ENCODE measurements around the gene CTPS1. TPM values are rescaled to one million over a fixed set of nuclear protein-coding genes. Genes with fewer than 3 reads are reported as not detected.

Gene CTPS1
- total RNA-seq, 1 experiment from 2014 or later = 166 TPM

GRCh38 chr1:40956407-40956806 lies 23.1 kb upstream of the CTPS1 start:
- no peak overlapping the region for H3K27ac ChIP-seq (ENCODE audit: low read length)
- in situ Hi-C loops (cut with HindIII; ENCODE audit: low pct_unique_long_range_greater_than_20kb, low sequenced_read_pairs) (no loop called here), intact Hi-C loops (cut with micrococcal nuclease; ENCODE audit: unreplicated experiment) (no loop called here)
- ChIA-PET POLR2A (no interaction called here), CTCF (no interaction called here)
- H3K36me3 ChIP-seq (ENCODE audit: control insufficient read depth, insufficient read depth, low read length) = no peaks in the 10 kb centered on the region
- H3K9me3 ChIP-seq (ENCODE audit: control insufficient read depth, insufficient read depth, low read depth, low read length) = no peaks in the 10 kb centered on the region
- BruUV-seq (replicated peaks) = no TSS peak
- peaks cover 20% of the 10 kb centered on the region for H3K4me1 ChIP-seq (ENCODE audit: control insufficient read depth, insufficient read depth, low read length)
- ATAC-seq (no peak), DNase-seq (ENCODE audit: low read depth, low spot score) (no peak)
- TF ChIP-seq CTCF (IDR thresholded peaks at IDR 0.05) = no peak
- TF ChIP-seq SIN3A (IDR thresholded peaks at IDR 0.05; ENCODE audit: borderline replicate concordance, insufficient read depth, low read depth, low read length) = no peak
- no peak overlapping the region for H3K4me3 ChIP-seq (ENCODE audit: low read depth in 2 of 2, low read length in 2 of 2)
- H3K27me3 ChIP-seq (ENCODE audit: control insufficient read depth, insufficient read depth, low read length) = no peaks in the 10 kb centered on the region

GRCh38 chr1:40958210-40958609 lies 21.3 kb upstream of the CTPS1 start:
- DNase-seq (ENCODE audit: low read depth, low spot score) (no peak), ATAC-seq (no peak)
- Histone ChIP-seq H3K27me3 (ENCODE audit: control insufficient read depth, insufficient read depth, low read length) (no peaks in the 10 kb centered on the region), H3K27ac (ENCODE audit: low read length) (no peak overlapping the region), H3K9me3 (ENCODE audit: control insufficient read depth, insufficient read depth, low read depth, low read length) (no peaks in the 10 kb centered on the region), H3K4me3 (ENCODE audit: low read depth in 2 of 2, low read length in 2 of 2) (no peak overlapping the region), H3K36me3 (ENCODE audit: control insufficient read depth, insufficient read depth, low read length) (no peaks in the 10 kb centered on the region), H3K4me1 (ENCODE audit: control insufficient read depth, insufficient read depth, low read length) (peaks cover 13% of the 10 kb centered on the region)
- intact Hi-C loops (cut with micrococcal nuclease; ENCODE audit: unreplicated experiment) (no loop called here), in situ Hi-C loops (cut with HindIII; ENCODE audit: low pct_unique_long_range_greater_than_20kb, low sequenced_read_pairs) (no loop called here)
- ChIA-PET POLR2A (no interaction called here), CTCF (interaction anchor here (0.7 kb wide), 2 partner anchors 45 to 100 kb away, joined by 3 to 4 read pairs; no protein-coding TSS in a partner anchor)
- TF ChIP-seq POLR2AphosphoS5 (IDR thresholded peaks at IDR 0.05; ENCODE audit: low read depth, low read length) (no peak), REST (IDR thresholded peaks at IDR 0.05; ENCODE audit: insufficient read depth in 1 of 2, low read depth in 2 of 2, low read length in 1 of 2) (no peak), CTCF (IDR thresholded peaks at IDR 0.05) (no peak), TCF7L2 (IDR thresholded peaks at IDR 0.05; ENCODE audit: low read depth, low read length) (no peak), SIN3A (IDR thresholded peaks at IDR 0.05; ENCODE audit: borderline replicate concordance, insufficient read depth, low read depth, low read length) (no peak)
- BruUV-seq (replicated peaks) = no TSS peak

Measured in Panc1 (cell line).